ENCODE results near the gene SH3RF3. TPM values are rescaled to one million over a fixed set of nuclear protein-coding genes. Genes with fewer than 3 reads are reported as not detected.

Gene SH3RF3
- polyA plus RNA-seq, 1 of the 3 experiments (the other 2 are of a cell fraction): 1.9 TPM

GRCh38 chr2:109497463-109497862, 368.5 kb downstream of the SH3RF3 start:
- Histone ChIP-seq H3F3A (replicated peaks; ENCODE audit: insufficient read depth) (no peaks in the 10 kb centered on the region), H3K9me2 (no peaks in the 10 kb centered on the region), H3K79me2 (ENCODE audit: insufficient read depth) (no peaks in the 10 kb centered on the region), H3K4me2 (0 out of 2 replicates have a peak overlapping the region, but pooled peaks have one; percentile 35), H2AFZ (ENCODE audit: low read depth) (no peak overlapping the region), H3K27ac (ENCODE audit: low read depth in 2 of 2, low read length in 1 of 2) (peak overlapping the region; percentile 33 to 60; a peak in 2 of 4 replicates), H3K27me3 (ENCODE audit: insufficient read depth) (no peaks in the 10 kb centered on the region), H3K9me3 (no peaks in the 10 kb centered on the region), H3K4me1 (ENCODE audit: control insufficient read depth in 1 of 2, insufficient read depth in 2 of 2, low read depth in 1 of 2, low read length in 1 of 2) (peaks cover 13 to 24% of the 10 kb centered on the region in 2 experiments; a peak in 3 of 4 replicates), H4K20me1 (ENCODE audit: insufficient read depth) (no peaks in the 10 kb centered on the region), H3K4me3 (ENCODE audit: low read depth in 2 of 2, low read length in 1 of 2) (no peak overlapping the region), H3K36me3 (replicated peaks in 1 of 2; ENCODE audit: control insufficient read depth in 1 of 2, insufficient read depth in 2 of 2, low read length in 1 of 2) (peaks cover 0 to 3% of the 10 kb centered on the region in 2 experiments), H3K9ac (no peak overlapping the region)
- POLR2A ChIA-PET: no interaction called here
- CTCF ChIA-PET: interaction anchor here (1.1 to 4.4 kb wide), 4 partner anchors 13 to 32 kb away, joined by 3 to 29 read pairs (median 8); no protein-coding TSS in a partner anchor
- DNase-seq: no peak
- WGBS (ENCODE audit: low lambda C conversion rate): 34% methylated on average over 8 of the region's 8 CpGs
- no peak for TF ChIP-seq POLR2AphosphoS5 (IDR thresholded peaks at IDR 0.05; ENCODE audit: low read depth, low read length)
- TF ChIP-seq ZBTB33 (IDR thresholded peaks at IDR 0.05; ENCODE audit: borderline replicate concordance, low read depth): no peak
- no peak for TF ChIP-seq MEF2A (IDR thresholded peaks at IDR 0.05; ENCODE audit: borderline replicate concordance, low read depth)
- TF ChIP-seq CHD2 (IDR thresholded peaks at IDR 0.05; ENCODE audit: low read length, partially characterized antibody): no peak
- TF ChIP-seq SMC3 (IDR thresholded peaks at IDR 0.05; ENCODE audit: low read depth, low read length): no peak
- no peak for TF ChIP-seq IRF3 (IDR thresholded peaks at IDR 0.05; ENCODE audit: low read depth, low read length)
- no peak for TF ChIP-seq GABPA (IDR thresholded peaks at IDR 0.05; ENCODE audit: low read depth)
- peak; percentile 59 for TF ChIP-seq PBX3 (IDR thresholded peaks at IDR 0.05)
- TF ChIP-seq RAD21 (IDR thresholded peaks at IDR 0.05; ENCODE audit: low read length): no peak
- no peak for TF ChIP-seq USF1 (IDR thresholded peaks at IDR 0.05; ENCODE audit: borderline replicate concordance, low read depth)
- TF ChIP-seq TCF12 (IDR thresholded peaks at IDR 0.05): peak; percentile 38; the same call in 1 of the 2 replicates
- TF ChIP-seq TAF1 (IDR thresholded peaks at IDR 0.05; ENCODE audit: borderline replicate concordance, low read depth, low read length): no peak
- peak in 1 of 2 experiments; percentile 19; a peak in 1 of 4 replicates for TF ChIP-seq EP300 (IDR thresholded peaks at IDR 0.05; ENCODE audit: borderline replicate concordance in 1 of 2, low read depth in 1 of 2, low read length in 1 of 2)
- no peak for TF ChIP-seq TEAD4 (IDR thresholded peaks at IDR 0.05; ENCODE audit: borderline replicate concordance, insufficient read depth)
- TF ChIP-seq FOXJ3 (CRISPR knock-in tag; IDR thresholded peaks at IDR 0.05): no peak
- TF ChIP-seq GATA2 (CRISPR knock-in tag; IDR thresholded peaks at IDR 0.05): no peak
- no peak for TF ChIP-seq MXI1 (IDR thresholded peaks at IDR 0.05; ENCODE audit: low read depth, low read length)
- no peak for TF ChIP-seq NRF1 (IDR thresholded peaks at IDR 0.05; ENCODE audit: low read depth, low read length)

Data from SK-N-SH (cell line).